ENCODE data around the gene METAP1D.

METAP1D gene

DNA sequence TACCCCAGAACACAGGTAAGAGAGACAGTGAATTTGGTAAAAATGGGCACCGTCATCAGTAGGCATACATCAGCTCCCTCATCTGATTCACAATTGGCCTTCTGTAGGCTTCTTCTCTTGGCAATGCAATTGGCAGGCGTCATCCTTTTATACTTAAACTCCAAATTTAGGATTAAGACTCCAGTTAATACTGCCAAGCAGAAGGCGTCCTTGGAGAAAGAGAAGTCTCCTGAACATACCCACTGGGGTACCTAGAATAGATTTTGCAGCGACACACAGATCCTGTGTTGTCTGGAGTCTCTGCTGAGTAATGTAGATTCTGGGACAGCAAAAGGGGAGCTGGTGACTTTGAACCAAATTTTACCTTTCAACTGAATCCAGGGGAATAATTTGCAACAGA lies 592 bp upstream of the METAP1D start:
- DNase-seq, result no peak

DNA sequence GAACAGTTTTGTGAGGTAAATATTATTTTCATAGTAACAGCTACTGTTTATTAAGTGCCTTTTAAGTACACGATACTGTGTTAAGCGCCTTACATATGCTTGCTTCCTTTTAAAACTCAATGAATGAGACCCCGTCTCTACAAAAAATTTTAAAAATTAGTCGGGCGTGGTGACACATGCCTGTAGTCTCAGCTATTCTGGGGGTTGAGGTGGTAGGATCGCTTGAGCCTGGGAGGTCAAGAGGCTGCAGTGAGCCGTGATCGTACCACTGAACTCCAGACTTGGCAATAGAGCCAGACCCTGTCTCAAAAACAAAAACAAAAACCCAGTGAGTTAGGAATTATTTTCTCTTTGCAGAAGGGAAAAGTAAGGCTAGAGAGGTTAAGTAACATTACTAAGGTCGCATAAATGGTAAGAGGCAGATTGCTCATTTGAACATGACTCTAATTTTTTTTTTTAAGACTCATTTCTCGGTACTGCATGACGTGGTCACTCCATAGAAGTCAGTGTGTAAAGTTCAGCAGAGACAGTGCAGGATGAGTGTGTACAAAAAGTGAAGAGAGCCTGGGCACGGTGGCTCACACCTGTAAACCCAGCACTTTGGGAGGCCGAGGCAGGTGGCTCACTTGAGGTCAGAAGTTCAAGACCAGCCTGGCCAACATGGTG lies 1.1 kb downstream of the METAP1D start:
- no peak for DNase-seq

DNA sequence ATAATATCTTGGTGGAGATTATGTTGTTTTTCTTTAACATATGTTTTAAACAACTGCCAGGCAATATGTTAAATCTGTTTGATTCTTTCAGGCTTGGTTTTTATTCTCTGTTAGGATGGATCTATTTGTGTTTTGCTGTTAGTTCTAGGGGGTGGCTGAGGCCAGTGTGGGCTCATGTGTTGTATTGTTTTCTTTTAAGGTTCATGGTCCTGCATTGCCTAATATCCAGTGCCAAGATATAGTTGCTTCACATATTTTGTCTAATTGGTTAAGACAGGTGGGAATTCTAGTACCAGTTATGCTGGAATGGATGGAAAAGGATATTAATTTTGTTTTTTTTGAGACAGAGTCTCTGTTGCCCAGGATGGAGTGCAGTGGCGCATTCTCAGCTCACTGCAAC lies 7.6 kb downstream of the METAP1D start:
- DNase-seq, result no peak

DNA sequence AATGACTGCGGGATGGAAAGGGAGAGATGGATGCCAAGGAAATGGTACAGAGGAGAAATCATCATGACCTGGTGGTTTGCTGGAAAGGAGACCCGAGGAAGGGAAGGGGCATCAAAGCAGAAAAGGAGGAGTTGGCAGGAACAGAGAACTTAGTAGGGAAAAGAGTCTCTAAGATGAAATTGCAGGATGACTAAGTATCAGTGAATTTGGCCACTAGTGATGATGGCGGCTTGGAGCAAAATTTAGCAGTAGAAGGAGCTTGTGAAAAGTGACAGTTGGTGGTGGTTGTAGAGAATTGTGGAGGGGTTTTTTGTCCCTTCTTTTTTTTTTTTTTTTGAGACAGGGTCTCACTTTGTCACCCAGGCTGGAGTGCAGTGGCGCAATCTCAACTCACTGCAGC lies 10.1 kb downstream of the METAP1D start:
- DNase-seq, result no peak

DNA sequence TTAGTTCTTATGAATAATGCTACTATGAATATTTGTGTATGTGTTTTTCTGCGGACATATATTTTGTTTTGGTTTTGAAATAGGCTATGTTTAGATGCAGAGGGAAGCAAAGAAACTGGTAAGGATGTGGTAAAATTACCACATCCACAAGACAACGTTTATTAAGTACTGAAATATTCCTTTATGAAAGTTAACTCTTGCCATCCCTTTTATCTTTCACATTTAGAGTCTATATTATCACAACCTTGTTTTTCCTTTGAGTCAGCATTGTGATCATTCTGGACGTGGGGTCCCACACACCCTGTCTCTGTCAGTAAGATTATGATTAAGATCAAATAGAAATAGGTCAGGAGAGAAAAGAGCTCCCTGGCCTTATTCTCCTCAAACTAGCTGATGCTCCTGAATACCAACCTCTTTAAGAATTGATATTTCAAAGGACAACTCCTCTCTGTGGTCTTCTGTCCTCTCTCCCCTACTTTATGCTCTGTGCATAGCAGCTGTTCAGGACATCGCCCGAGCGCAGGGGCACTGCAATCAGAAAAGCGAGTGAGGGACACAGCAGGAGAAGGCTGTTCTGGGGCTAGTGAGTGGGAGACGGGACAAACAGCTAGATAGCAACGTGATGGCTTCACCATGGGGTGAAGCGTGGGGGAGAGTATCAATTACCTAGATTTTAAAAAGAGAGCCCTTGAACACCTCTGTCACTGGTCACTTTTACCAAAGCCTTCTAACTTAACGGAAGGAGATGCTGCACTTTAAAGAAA lies 12.2 kb downstream of the METAP1D start:
- no peak for DNase-seq

DNA sequence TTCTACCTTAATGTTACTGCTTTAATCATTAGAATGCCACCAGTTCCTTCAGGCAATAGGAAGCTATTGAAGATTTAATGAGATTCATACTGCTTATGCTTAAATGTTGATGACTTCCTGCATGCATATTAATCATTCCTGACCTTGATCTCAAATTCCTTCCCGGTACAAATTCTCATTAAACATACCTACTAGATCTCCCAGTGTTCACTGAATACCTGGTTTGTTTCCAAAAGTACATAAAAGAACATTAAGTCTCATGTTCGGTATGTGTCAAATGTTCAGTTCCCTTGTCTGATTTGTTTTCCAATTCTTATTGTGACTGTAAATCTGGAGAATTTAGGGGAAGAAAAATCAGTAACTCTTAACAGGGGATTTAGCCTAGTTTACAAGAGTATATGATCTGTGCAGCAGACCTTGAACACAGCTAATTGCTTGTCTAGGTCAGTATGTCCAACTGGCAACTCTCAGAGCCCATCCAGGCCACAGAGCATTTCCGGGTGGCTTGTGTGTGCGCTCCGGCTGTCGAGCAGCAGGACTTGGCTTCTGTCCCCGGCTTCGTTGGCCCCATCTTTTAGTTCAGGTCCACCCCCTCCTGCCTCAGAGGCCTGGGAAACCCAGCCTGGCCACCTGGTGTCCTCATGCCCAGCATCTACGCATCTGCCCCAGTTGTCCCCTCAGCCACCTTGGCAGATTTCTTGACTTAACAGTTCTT lies 13.1 kb downstream of the METAP1D start:
- no peak for DNase-seq

DNA sequence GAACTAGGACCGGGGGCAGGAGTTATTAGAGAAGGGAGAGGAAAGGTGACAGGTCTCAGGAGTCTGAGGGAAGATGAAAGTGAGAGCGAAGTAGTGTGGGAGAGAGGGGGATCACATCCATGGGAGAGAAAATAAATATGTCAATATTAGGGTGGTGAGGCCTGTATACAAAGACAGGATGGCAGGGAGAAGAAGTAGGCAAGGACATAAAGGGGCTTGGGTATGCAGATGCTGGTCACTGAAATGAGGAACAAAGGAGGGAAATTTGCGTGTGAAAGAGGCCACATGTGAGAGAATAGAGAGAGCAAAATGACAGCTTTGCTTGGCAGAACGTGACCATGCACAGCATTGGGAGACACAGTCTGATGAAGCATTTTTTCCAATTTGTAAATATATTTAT lies 13.6 kb downstream of the METAP1D start:
- no peak for DNase-seq

DNA sequence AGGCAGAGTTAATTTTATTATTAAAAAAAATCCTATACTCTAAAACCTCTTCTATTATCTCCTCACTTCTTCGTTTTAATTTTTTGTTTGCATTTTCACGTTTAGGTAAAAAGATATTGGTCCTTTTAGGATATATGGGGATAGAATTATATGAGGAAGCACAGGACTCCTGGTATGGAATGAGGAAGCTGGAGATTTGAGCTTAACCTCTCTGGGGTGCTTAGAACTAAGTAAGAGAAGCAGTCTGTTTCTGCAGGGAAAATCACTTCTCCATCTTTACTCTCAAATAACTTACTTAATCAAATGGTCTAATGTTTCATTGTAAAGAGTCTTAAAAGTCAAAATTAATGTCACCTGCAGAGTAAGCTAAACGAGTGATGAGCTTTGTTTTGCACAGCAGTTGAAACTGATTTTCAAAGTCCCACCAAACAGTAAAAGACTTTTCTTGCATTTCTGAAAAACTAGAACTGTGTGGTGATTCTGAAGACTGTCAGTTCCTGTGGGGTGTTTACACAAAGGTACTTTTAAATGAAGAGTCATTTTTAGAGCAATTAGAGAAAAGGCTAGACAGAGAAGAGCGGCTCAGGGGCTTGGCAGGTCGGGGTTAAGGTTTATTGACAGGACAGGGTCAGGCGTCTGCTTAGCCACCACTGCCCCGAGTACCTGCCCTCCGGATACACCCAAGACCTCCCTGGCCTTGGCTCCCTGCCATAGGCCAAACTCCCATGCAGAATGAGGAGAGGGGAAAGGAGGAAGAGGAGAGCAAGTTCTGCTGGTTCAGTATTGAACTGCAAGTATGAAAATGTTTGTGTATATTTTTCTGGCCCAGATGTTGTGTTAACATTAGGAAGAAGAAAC lies 21.6 kb downstream of the METAP1D start:
- no peak for DNase-seq

DNA sequence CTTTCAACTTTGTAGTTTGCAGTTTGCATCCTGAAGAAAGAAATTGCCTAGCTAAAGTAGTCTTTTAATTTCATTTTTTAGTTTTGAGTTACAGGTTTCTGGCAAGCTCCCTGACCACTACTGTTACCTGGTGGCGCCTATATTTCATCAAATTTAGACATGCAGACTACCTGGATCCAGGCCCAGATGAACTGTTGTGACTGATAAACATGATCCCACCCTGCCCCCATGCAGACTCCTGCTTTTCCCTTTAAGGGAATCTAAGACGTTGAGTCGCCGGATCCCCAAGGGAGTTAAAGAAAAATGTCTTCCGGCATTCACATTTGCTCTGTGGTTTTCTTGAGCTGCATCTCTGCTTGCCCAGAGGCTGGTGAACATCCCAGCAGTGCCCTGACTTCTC lies 22.2 kb downstream of the METAP1D start:
- DNase-seq, result peak; percentile 80

DNA sequence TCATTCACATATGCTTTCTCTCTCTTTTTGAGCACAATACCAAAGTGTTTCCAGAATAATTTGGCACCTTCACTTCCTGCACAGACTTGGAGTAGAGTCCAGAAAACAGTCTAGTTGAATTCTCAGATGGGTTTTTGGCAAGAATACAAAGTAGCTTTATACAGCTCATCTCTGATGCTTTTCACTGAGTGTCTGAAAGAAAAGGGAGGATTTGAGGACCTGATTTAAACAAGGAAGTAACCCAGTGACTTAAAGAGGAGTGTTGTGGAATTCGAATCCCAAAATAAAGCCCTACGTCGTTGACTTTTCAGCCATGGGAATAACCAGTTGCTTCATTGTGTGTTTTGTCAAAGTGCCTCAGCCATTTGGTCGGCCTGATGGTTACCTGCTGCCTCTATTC lies 31.8 kb downstream of the METAP1D start:
- no peak for DNase-seq

DNA sequence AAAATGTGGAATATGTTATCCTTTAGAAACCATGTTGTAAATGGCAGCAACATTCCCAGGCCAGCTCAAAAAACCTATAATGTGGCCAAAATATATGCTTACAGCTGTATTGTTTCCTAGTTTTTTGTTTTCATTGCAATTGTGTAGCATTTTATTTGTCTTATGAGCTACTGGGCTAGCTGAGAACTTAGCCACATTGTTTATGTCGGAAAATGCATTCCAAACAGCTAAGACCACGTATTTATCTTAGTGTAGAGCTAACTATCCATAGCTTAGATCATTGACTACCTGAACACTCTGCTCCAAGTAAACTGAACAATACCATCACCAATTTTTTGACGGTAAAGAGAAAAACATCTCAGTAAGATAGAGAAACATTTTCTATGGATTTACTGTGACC lies 38.4 kb downstream of the METAP1D start:
- no peak for DNase-seq

DNA sequence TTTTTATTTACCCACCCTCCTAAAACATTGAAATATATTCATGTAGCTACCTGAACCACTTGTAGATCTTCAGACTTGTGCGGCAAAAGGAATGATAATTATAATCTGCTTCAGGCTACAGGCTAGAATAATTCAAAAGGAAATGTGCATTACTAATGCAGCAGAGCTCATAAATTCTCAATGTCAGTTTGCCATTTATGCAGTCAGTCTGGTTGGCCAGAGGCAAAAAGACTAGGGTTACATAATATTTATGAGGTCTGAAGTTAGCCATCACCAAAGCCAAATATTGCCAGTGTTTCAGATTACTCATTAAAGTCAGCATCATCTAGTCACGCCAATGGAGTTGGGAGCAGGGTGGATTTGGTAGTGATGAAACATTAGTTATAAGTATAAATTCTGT lies 38.9 kb downstream of the METAP1D start:
- DNase-seq, result no peak

DNA sequence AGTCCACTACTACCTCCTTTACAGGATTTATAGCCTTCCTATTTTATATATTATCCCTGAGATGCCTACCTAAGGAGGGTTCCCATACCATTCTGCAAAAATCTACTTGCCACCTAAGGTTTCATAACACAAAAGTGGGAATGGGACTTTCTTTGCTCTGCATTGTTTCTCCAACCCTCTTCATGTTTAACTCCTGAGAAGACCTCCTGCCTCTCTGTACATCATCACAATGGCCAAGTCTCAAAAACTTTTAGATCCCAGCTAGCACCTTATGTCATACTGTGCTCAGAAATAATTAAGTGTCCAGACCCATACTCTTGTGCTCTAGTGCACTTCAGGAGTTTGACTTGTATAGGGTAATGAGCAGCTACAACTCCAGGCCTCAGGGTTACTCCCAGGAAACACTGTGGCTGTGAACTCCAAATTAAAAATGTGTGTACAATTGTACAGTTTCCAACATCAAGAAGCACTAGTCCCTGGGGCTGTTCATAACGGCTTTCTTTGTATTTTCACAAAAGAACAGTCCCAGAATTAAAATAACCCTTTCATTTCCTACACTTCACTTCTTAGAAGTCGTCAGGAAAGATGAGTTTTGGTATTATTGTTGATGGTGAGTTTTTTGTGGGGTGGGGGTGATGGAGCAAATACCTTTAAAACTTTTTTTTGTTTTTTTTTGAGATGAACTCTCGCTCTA lies 39.4 kb downstream of the METAP1D start:
- no peak for DNase-seq

DNA sequence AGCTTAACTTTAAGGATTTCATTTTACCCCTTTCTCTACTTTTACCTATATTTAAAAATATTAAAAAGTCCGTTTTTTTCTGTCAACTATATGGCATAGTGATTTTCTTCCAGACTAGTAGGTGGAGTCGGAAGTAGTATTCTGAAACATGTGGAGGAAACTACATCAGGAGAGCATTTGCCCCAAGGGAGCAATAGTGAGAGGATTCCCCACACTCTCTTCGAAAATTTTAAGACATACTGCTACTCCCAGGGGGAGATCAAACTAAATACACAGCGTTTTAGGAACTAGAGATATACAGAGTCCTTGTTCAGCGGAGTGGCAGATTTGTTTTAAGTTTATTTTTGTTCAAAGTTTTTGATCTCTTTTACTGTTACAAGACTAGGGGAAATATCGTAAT lies 40.6 kb downstream of the METAP1D start:
- no peak for DNase-seq

DNA sequence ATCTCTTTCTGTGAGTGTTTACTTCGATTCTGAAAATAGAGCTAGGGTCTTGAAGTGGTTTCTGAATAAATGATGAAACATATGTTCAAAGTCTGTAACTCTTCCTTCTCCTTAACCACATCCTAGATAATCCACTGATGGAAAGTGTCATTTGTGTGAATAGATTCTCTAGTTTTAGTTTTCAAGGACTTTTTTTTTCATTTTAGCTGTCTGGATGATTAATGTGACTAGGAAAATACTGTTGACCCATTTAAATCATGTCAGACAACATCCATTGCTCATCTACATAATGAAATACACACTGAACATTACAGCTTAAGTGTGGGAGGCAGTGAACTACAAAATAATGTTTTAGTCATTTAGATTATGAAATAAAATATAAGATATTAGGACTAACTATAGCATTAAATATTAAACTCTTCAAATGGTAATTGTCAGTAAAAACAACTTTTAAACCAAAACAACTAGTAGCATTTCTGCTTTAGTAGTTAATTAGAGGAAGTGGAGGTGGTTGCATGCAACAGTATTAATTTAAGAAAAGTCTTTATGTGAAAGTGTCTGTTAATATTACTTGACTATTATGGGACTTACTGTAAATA lies 46.4 kb downstream of the METAP1D start:
- no peak for DNase-seq

DNA sequence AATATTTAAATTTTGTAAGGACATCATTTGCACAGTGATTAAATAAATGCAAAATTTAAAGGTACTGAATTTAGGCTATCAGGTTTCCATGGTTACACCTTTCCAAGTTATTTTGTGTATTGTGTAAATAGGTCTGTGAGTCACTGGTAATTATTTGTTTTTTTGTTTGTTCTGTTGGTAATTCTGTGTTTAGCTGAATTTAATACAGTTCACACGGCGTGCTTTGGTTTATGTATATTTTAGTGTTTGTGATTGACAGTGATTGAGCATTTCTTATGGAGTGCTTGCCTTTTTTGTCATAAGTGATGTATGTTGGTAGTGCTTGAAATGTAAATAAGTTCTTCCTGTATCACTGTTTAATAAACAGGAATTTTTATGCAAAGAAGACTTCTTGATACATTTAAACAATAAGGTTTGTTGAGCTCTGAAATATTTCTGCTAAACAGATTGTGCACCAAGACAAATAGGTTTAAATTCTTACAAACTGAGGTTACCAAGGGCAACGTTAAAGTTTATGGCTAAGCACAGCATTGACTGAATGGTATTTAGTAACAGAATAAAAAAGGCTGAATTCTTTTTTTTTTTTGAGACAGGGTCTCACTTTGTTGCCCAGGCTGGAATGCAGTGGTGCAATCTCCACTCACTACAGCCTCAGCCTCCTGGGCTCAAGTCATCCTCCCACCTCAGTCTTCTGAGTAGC lies 47.3 kb downstream of the METAP1D start:
- no peak for DNase-seq

DNA sequence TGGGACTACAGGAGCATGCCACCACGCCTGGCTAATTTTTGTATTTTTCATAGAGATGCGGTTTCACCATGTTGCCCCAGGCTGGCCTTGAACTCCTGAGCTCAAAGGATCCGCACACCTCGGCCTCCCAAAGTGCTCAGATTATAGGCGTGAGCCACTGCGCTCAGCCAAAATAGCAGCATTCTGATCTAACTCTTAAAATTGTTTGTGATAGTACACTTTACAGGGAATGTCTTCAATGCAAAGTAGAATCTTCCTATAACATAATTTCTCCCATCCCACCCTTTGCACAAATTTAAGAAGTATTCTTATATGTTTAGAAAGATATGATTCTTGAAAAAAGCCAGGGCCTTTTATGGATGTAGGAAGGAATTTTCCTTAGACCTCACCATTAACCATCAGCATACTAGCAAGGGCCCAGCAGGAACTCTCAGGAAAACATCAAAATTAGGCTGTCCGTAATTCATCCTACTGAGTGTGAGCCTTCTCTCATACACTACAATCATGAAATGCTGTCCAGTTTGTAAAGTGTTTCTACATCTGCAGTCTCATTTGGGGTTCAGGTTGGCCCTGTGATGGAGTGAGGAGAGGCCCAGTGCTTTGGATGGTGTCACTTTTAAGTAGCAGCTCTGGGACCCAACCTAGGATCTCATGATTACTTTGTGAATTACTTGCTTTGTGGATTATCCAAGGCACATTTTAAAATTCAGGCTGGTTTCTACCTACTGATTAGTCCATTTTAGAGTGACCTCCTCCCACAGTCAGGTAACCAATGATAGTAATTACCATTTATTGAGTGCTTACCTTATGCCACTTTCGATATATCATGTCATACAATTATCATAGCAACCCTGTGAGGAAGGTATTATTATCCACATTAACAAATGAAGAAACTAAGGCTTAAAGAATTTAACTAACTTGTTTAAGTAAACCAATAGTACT lies 48.1 kb downstream of the METAP1D start:
- DNase-seq, result no peak

DNA sequence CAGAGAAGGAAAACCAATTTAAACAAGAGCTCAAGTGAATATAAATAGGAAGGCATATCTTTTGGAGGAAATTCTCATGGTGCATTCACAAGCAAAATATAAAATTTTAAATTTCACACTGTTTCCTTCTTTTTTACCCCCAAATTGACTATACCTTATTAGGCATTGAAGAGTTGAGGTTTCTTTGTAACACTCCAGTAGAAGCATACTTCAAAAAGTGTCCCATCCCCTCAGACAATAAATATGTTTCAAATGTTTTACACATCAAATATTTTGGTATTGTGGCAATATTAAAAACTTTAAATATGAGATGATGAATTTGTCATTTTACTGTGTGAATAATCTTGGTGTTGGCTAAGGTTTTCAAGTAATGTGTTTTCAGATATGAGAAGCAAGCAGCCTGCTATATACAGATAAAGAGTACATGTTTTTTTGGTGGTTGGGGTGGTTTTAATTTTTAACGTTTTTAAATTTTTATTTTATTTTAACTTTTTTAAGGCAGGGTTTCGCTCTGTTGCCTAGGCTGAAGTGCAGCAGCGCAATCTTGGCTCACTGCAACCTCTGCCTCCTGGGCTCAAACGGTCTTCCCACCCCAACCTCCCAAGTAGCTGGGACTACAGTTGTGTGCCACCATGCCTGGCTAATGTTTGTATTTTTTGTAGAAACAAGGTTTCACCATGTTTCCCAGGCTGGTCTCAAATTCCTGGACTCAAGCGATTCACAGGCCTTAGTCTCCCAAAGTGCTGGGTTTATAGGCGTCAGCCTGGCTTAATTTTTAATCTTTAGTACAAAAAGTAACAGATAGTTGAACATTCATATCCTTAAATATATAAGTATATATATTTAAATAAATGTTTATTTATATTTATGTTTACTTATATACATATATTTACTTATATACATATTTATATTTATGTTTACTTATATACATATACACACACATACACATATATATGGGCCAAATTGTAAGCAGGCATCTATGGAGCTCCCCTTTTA lies 49.1 kb downstream of the METAP1D start:
- DNase-seq, result no peak

DNA sequence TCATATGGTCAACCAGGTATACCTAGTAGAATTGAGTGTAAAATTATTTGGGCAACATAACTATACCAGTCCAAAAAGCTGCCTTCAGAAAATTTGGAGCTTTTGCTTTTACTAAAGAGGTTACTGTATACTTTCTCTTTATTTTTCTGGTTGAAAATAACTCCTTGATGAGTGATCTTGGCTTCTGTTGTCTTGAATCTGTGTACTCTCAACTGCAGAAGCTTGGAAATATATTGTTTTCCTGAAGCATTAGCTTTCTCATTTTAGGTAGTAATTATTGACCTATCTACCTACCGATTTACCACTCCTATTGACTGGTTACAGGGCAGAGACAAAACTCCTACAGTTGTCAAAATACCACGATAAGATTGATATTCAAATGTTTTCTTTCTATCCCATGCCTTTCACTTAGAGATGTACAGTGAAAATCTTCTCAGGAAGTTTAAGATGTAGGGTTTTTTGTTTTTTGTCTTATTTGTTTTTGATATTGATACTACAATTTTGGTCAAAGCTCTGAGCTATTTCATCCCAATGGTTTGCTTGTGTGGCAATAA lies 49.9 kb downstream of the METAP1D start:
- no peak for DNase-seq

Measured in NCI-H2171 treated with DMSO at 0.1 percent for 48 hours (cell line).